Neural progenitor cell (in vitro differentiated cells): Measurements from ENCODE around the gene AGTRAP.

Experiments used
- EZH2 ChIP-seq: fragments of 200-600 bp; sonication (generic); IDR thresholded peaks from 2 replicates; pipeline ENCODE4 v1.6.1; 2017; ENCODE audit warnings: antibody characterized with exemption, mild to moderate bottlenecking, moderate library complexity
- EZH2phosphoT487 ChIP-seq: fragments of 200-600 bp; sonication (generic); IDR thresholded peaks from 2 replicates; pipeline ENCODE4 v1.6.1; 2017; ENCODE audit warnings: antibody characterized with exemption
- TF ChIP-seq, protein P1 (sequence below): fragments of 200-600 bp; sonication (generic); IDR thresholded peaks from 2 replicates; pipeline ENCODE4 v1.5.1; 2017; ENCODE audit warnings: antibody characterized with exemption, mild to moderate bottlenecking

DNA sequence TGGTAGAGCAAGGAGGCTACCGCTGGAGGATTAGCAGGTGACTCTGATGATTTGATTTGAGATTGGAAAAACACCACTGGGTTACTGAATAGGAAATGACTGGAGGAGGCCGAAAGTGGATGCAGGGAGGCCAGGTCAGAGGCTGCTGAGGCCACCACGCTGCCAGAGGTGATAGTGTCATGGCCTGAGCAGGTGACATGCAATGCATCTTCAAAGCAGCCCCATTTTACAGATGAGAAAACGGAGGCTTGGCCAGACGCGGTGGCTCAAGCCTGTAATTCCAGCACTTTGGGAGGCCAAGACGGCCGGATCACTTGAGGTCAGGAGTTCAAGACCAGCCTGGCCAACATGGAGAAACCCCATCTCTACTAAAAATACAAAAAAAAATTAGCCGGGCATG is 38.8 kb downstream of the AGTRAP start:
- TF ChIP-seq, protein P1, sequence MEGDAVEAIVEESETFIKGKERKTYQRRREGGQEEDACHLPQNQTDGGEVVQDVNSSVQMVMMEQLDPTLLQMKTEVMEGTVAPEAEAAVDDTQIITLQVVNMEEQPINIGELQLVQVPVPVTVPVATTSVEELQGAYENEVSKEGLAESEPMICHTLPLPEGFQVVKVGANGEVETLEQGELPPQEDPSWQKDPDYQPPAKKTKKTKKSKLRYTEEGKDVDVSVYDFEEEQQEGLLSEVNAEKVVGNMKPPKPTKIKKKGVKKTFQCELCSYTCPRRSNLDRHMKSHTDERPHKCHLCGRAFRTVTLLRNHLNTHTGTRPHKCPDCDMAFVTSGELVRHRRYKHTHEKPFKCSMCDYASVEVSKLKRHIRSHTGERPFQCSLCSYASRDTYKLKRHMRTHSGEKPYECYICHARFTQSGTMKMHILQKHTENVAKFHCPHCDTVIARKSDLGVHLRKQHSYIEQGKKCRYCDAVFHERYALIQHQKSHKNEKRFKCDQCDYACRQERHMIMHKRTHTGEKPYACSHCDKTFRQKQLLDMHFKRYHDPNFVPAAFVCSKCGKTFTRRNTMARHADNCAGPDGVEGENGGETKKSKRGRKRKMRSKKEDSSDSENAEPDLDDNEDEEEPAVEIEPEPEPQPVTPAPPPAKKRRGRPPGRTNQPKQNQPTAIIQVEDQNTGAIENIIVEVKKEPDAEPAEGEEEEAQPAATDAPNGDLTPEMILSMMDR: no peak
- TF ChIP-seq EZH2 (no peak), EZH2phosphoT487 (no peak)
